Stimulated activated naive CD8-positive, alpha-beta T cell treated with anti-CD3 and anti-CD28 coated beads, Interleukin-15, amount 100 ng/mL, for 72 hours (primary cell): ENCODE measurements around the gene THAP6.

Experiments
- ATAC-seq: fragments of 150-1000 bp; cut with Tn5 transposase; 2 replicates; pipeline ENCODE4 v1.10.0; 2021; ENCODE audit warnings: mild to moderate bottlenecking, moderate library complexity
- DNase-seq, 2 donors: peaks; one replicate each; pipeline ENCODE4 v3.0.0; 2021 to 2022
- H3K27ac Mint-ChIP-seq, 2 donors: one replicate each; pipeline ENCODE4 v1.8.0; 2022; ENCODE audit warnings: mild to moderate bottlenecking in 2 of 2, mixed read lengths in 2 of 2, moderate library complexity in 2 of 2
- H3K27me3 Mint-ChIP-seq: one replicate; pipeline ENCODE4 v1.8.0; 2022; ENCODE audit warnings: mixed read lengths
- H3K4me1 Mint-ChIP-seq: one replicate; pipeline ENCODE4 v1.8.0; 2022; ENCODE audit warnings: mild to moderate bottlenecking, mixed read lengths
- H3K4me3 Mint-ChIP-seq, 2 donors: one replicate each; pipeline ENCODE4 v1.8.0; 2022; ENCODE audit warnings: mild to moderate bottlenecking in 2 of 2, mixed read lengths in 2 of 2, moderate library complexity in 1 of 2
- H3K9me3 Mint-ChIP-seq, 2 donors: one replicate each; pipeline ENCODE4 v1.8.0; 2022; ENCODE audit warnings: mixed read lengths in 2 of 2

The THAP6 gene

GRCh38 chr4:75544870-75545269, 30.6 kb downstream of the THAP6 start:
- Mint-ChIP-seq H3K27me3 (no peaks in the 10 kb centered on the region), H3K4me3 (no peak overlapping the region), H3K4me1 (no peaks in the 10 kb centered on the region), H3K27ac (peak overlapping the region in 1 of 2 donors; percentile 79), H3K9me3 (no peaks in the 10 kb centered on the region)
- ATAC-seq (no peak), DNase-seq (no peak)

GRCh38 chr4:75545526-75545925, 31.3 kb downstream of the THAP6 start:
- no peaks in the 10 kb centered on the region for H3K4me1 Mint-ChIP-seq
- ATAC-seq (no peak), DNase-seq (no peak)
- no peak overlapping the region for H3K4me3 Mint-ChIP-seq
- H3K27me3 Mint-ChIP-seq, result no peaks in the 10 kb centered on the region
- H3K27ac Mint-ChIP-seq, result no peak overlapping the region
- H3K9me3 Mint-ChIP-seq, result no peaks in the 10 kb centered on the region

- H3K9me3 Mint-ChIP-seq, result no peaks in the 10 kb centered on the region
- no peak for DNase-seq
- no peak overlapping the region for H3K27ac Mint-ChIP-seq
- no peak for ATAC-seq
- H3K4me1 Mint-ChIP-seq, result no peaks in the 10 kb centered on the region
- no peak overlapping the region for H3K4me3 Mint-ChIP-seq
- no peaks in the 10 kb centered on the region for H3K27me3 Mint-ChIP-seq
Observed at GRCh38 chr4:75547647-75548387, 33.5 kb downstream of the THAP6 start.

GRCh38 chr4:75549019-75549418, 34.7 kb downstream of the THAP6 start:
- peak; percentile 54 for ATAC-seq
- H3K27me3 Mint-ChIP-seq, result no peaks in the 10 kb centered on the region
- DNase-seq, result no peak
- H3K4me3 Mint-ChIP-seq, result no peak overlapping the region
- H3K27ac Mint-ChIP-seq, result no peak overlapping the region
- no peaks in the 10 kb centered on the region for H3K9me3 Mint-ChIP-seq
- no peaks in the 10 kb centered on the region for H3K4me1 Mint-ChIP-seq

- no peaks in the 10 kb centered on the region for H3K4me1 Mint-ChIP-seq
- no peak overlapping the region for H3K4me3 Mint-ChIP-seq
- H3K27ac Mint-ChIP-seq, result no peak overlapping the region
- ATAC-seq (no peak), DNase-seq (no peak)
- peaks cover 3% of the 10 kb centered on the region for H3K27me3 Mint-ChIP-seq
- H3K9me3 Mint-ChIP-seq, result no peaks in the 10 kb centered on the region
Observed at GRCh38 chr4:75552452-75552851, 38.2 kb downstream of the THAP6 start.

- ATAC-seq (peak; percentile 85), DNase-seq (peak in 1 of 2 donors; percentile 24)
- H3K4me1 Mint-ChIP-seq, result no peaks in the 10 kb centered on the region
- no peak within 1 kb of the TSS for H3K27ac Mint-ChIP-seq
- no peak within 1 kb of the TSS for H3K4me3 Mint-ChIP-seq
- H3K9me3 Mint-ChIP-seq, result no peaks in the 10 kb centered on the region
- H3K27me3 Mint-ChIP-seq, result peaks cover 11% of the 10 kb centered on the region
Observed at GRCh38 chr4:75555294-75556164, 41.3 kb downstream of the THAP6 start, which contains the start of gene ODAPH. ODAPH (plus strand) TSS chr4:75556066; CDS start chr4:75556083, 17 bp downstream.

- Mint-ChIP-seq H3K4me1 (no peaks in the 10 kb centered on the region), H3K27ac (no peak overlapping the region), H3K27me3 (peaks cover 11% of the 10 kb centered on the region), H3K4me3 (no peak overlapping the region), H3K9me3 (no peaks in the 10 kb centered on the region)
- ATAC-seq, result no peak
- no peak for DNase-seq
Observed at GRCh38 chr4:75557696-75558095, 43.4 kb downstream of the THAP6 start.

GRCh38 chr4:75561789-75562188, 47.5 kb downstream of the THAP6 start:
- no peak overlapping the region for H3K27ac Mint-ChIP-seq
- ATAC-seq, result no peak

GRCh38 chr4:75564023-75564422, 49.8 kb downstream of the THAP6 start:
- no peak overlapping the region for H3K27ac Mint-ChIP-seq
- ATAC-seq, result no peak

More at GRCh38 chr4:75561789-75562188, 47.5 kb downstream of the THAP6 start:
- Mint-ChIP-seq H3K27me3 (peaks cover 11% of the 10 kb centered on the region), H3K9me3 (no peaks in the 10 kb centered on the region), H3K4me1 (no peaks in the 10 kb centered on the region), H3K4me3 (no peak overlapping the region)
- no peak for DNase-seq

GRCh38 chr4:75565481-75565880, 51.2 kb downstream of the THAP6 start:
- no peaks in the 10 kb centered on the region for H3K27me3 Mint-ChIP-seq
- ATAC-seq, result no peak
- no peak overlapping the region for H3K4me3 Mint-ChIP-seq
- no peak overlapping the region for H3K27ac Mint-ChIP-seq
- DNase-seq, result no peak
- H3K9me3 Mint-ChIP-seq, result no peaks in the 10 kb centered on the region
- no peaks in the 10 kb centered on the region for H3K4me1 Mint-ChIP-seq

More at GRCh38 chr4:75564023-75564422, 49.8 kb downstream of the THAP6 start:
- Mint-ChIP-seq H3K4me3 (no peak overlapping the region), H3K27me3 (no peaks in the 10 kb centered on the region), H3K4me1 (no peaks in the 10 kb centered on the region), H3K9me3 (no peaks in the 10 kb centered on the region)
- no peak for DNase-seq

- no peak for ATAC-seq
- no peaks in the 10 kb centered on the region for H3K4me1 Mint-ChIP-seq
Observed at GRCh38 chr4:75566911-75567310, 52.6 kb downstream of the THAP6 start.

GRCh38 chr4:75567725-75568124, 53.5 kb downstream of the THAP6 start:
- DNase-seq, result no peak
- Mint-ChIP-seq H3K4me1 (no peaks in the 10 kb centered on the region), H3K9me3 (no peaks in the 10 kb centered on the region), H3K27me3 (no peaks in the 10 kb centered on the region), H3K27ac (no peak overlapping the region), H3K4me3 (no peak overlapping the region)
- no peak for ATAC-seq

More at GRCh38 chr4:75566911-75567310, 52.6 kb downstream of the THAP6 start:
- H3K27me3 Mint-ChIP-seq, result no peaks in the 10 kb centered on the region
- no peak for DNase-seq
- H3K27ac Mint-ChIP-seq, result no peak overlapping the region
- no peak overlapping the region for H3K4me3 Mint-ChIP-seq
- H3K9me3 Mint-ChIP-seq, result no peaks in the 10 kb centered on the region
